GM23338 (cell line): ENCODE measurements around the gene RNF157. TPM values are rescaled to one million over a fixed set of nuclear protein-coding genes. Genes with fewer than 3 reads are reported as not detected.

Source experiments
- ATAC-seq: fragments of 200-7000 bp; cut with Tn5 transposase; 3 replicates; pipeline ENCODE4 v1.9.1; 2020
- DNase-seq: peaks from one replicate; pipeline ENCODE4 v3.0.0-alpha.2; 2015; ENCODE audit warnings: low spot score
- H2AFZ ChIP-seq: fragments of 200-600 bp; sonication (generic); 2 replicates; pipeline ENCODE4 v1.8.0; 2016; ENCODE audit warnings: antibody characterized with exemption, mild to moderate bottlenecking, moderate library complexity
- H3F3A ChIP-seq: fragments of 200-600 bp; sonication (generic); replicated peaks from 2 replicates; pipeline ENCODE4 v1.8.0; 2017; ENCODE audit warnings: antibody characterized with exemption, mixed run types, low read depth
- H3K27ac ChIP-seq: fragments of 200-600 bp; sonication (generic); 2 replicates; pipeline ENCODE4 v1.6.1; 2016; ENCODE audit warnings: low read depth
- H3K27me3 ChIP-seq: fragments of 200-600 bp; sonication (generic); 2 replicates; pipeline ENCODE4 v1.8.0; 2016; ENCODE audit warnings: mild to moderate bottlenecking, mixed run types, moderate library complexity; ENCODE audit not compliant: insufficient read depth
- H3K36me3 ChIP-seq: fragments of 200-600 bp; sonication (generic); 2 replicates; pipeline ENCODE4 v1.8.0; 2016; ENCODE audit warnings: mild to moderate bottlenecking; ENCODE audit not compliant: insufficient read depth
- H3K4me1 ChIP-seq: fragments of 200-600 bp; sonication (generic); 2 replicates; pipeline ENCODE4 v1.8.0; 2016; ENCODE audit warnings: mild to moderate bottlenecking, moderate library complexity; ENCODE audit not compliant: insufficient read depth
- H3K4me2 ChIP-seq: fragments of 200-600 bp; sonication (generic); 2 replicates; pipeline ENCODE4 v1.7.1; 2017; ENCODE audit warnings: mixed run types
- H3K4me3 ChIP-seq: fragments of 200-600 bp; sonication (generic); 2 replicates; pipeline ENCODE4 v1.6.1; 2016; ENCODE audit warnings: mixed run types
- H3K79me2 ChIP-seq: fragments of 200-600 bp; sonication (generic); replicated peaks from 2 replicates; pipeline ENCODE4 v1.8.0; 2017; ENCODE audit warnings: mild to moderate bottlenecking; ENCODE audit not compliant: insufficient read depth
- H3K9me2 ChIP-seq: fragments of 200-600 bp; sonication (generic); 2 replicates; pipeline ENCODE4 v1.8.0; 2017; ENCODE audit not compliant: insufficient read depth
- H4K20me1 ChIP-seq: fragments of 200-600 bp; sonication (generic); replicated peaks from 2 replicates; pipeline ENCODE4 v1.8.0; 2017; ENCODE audit warnings: mild to moderate bottlenecking; ENCODE audit not compliant: insufficient read depth
- H3K27ac Mint-ChIP-seq: 2 replicates; pipeline ENCODE4 v1.8.0; 2020; ENCODE audit warnings: inconsistent platforms, mild to moderate bottlenecking, moderate library complexity, mixed read lengths
- H3K27me3 Mint-ChIP-seq: 3 replicates; pipeline ENCODE4 v1.8.0; 2022; ENCODE audit warnings: low read depth, mild to moderate bottlenecking, moderate library complexity, mixed read lengths, inconsistent platforms; ENCODE audit not compliant: insufficient read depth, poor library complexity
- H3K36me3 Mint-ChIP-seq: 3 replicates; pipeline ENCODE4 v1.8.0; 2021; ENCODE audit warnings: low read depth, mild to moderate bottlenecking, inconsistent platforms, moderate library complexity, mixed read lengths
- H3K4me1 Mint-ChIP-seq: 3 replicates; pipeline ENCODE4 v1.8.0; 2020; ENCODE audit warnings: mild to moderate bottlenecking, inconsistent platforms, mixed read lengths
- H3K4me3 Mint-ChIP-seq: 3 replicates; pipeline ENCODE4 v1.8.0; 2021; ENCODE audit warnings: moderate library complexity, mild to moderate bottlenecking, inconsistent platforms, mixed read lengths
- H3K9me3 Mint-ChIP-seq: 3 replicates; pipeline ENCODE4 v1.8.0; 2020; ENCODE audit warnings: moderate library complexity, mild to moderate bottlenecking, inconsistent platforms, mixed read lengths
- CTCF ChIP-seq, 2 experiments: fragments of 200-600 bp in 1 of 2; sonication (generic) in 1 of 2; conservative IDR thresholded peaks; 2 replicates each; pipeline versions ENCODE4 v1.5.1 to v1.6.1; 2016 to 2017; ENCODE audit warnings: antibody characterized with exemption in 2 of 2, low read depth in 2 of 2, mild to moderate bottlenecking in 2 of 2, moderate library complexity in 1 of 2
- ZNF462 ChIP-seq: fragments of 250-450 bp; sonication (Bioruptor Pico); IDR thresholded peaks from 2 replicates; pipeline ENCODE4 v1.5.0; 2020; ENCODE audit warnings: mild to moderate bottlenecking, moderate library complexity
- polyA plus RNA-seq: library from polyadenylated mRNA; unstranded; fragments of >200 nt; fragmentation: Nextera tagmentation; extraction: Ambion mirVana; gene quantifications from 2 replicates; pipeline ENCODE4 v1.2.1, GENCODE V29; 2016
- total RNA-seq: library from RNA; depleted of rRNA; stranded (reverse); fragments of >200 nt; shearing (Covaris generic); gene quantifications from 2 replicates; pipeline ENCODE4 v1.2.3, GENCODE V29; 2014

RNF157 gene
- total and polyA plus RNA-seq, 2 experiments from 2014 or later: 7.8 to 11.7 TPM

GRCh38 chr17:76278952-76279741 is 38.9 kb upstream of the RNF157 start:
- Mint-ChIP-seq H3K4me1 (no peaks in the 10 kb centered on the region; the same call in 2 of the 3 replicates), H3K4me3 (no peak overlapping the region; the same call in 2 of the 3 replicates), H3K36me3 (no peaks in the 10 kb centered on the region), H3K27ac (no peak overlapping the region), H3K27me3 (peaks cover 4% of the 10 kb centered on the region), H3K9me3 (no peaks in the 10 kb centered on the region)
- H3K36me3 ChIP-seq: no peaks in the 10 kb centered on the region
- no peaks in the 10 kb centered on the region for H3F3A ChIP-seq
- no peaks in the 10 kb centered on the region for H3K79me2 ChIP-seq
- no peak overlapping the region for H3K4me2 ChIP-seq
- peak; percentile 91 for DNase-seq
- no peak overlapping the region for H3K4me3 ChIP-seq
- H3K27ac ChIP-seq: no peak overlapping the region
- no peaks in the 10 kb centered on the region for H3K9me2 ChIP-seq
- no peaks in the 10 kb centered on the region for H3K27me3 ChIP-seq
- TF ChIP-seq CTCF (conservative IDR thresholded peaks at IDR 0.05; ENCODE audit: low read depth in 2 of 2) (peak; percentile 91 to 96), ZNF462 (CRISPR knock-in tag) (no peak)
- no peak overlapping the region; the same call in 1 of the 2 replicates for H2AFZ ChIP-seq
- ATAC-seq: peak; percentile 95
- no peaks in the 10 kb centered on the region for H4K20me1 ChIP-seq
- H3K4me1 ChIP-seq: no peaks in the 10 kb centered on the region
